Calu3 (cell line): ENCODE measurements around the gene KCTD6. TPM values are rescaled to one million over a fixed set of nuclear protein-coding genes. Genes with fewer than 3 reads are reported as not detected.

Source experiments
- BruUV-seq: library from RNA; stranded (reverse); fragments of 400-500 nt; replicated peaks from 2 replicates; lab custom pipeline; 2021; lab: Mats Ljungman, UMichigan
- CTCF ChIA-PET: fragments of 300-600 bp; sonication (Branson Sonifier 250); formaldehyde crosslinking; loops from one replicate; lab custom pipeline; 2022; ENCODE audit warnings: antibody characterized with exemption; lab: Charles Lee
- DNase-seq: peaks from one replicate; pipeline ENCODE4 v3.0.0; 2022
- H3K27ac Mint-ChIP-seq: one replicate; pipeline ENCODE4 v1.8.0; 2022; ENCODE audit warnings: mixed read lengths; ENCODE audit not compliant: unreplicated experiment
- H3K27me3 Mint-ChIP-seq: one replicate; pipeline ENCODE4 v1.8.0; 2022; ENCODE audit warnings: mixed read lengths; ENCODE audit not compliant: unreplicated experiment
- H3K36me3 Mint-ChIP-seq: one replicate; pipeline ENCODE4 v1.8.0; 2022; ENCODE audit warnings: mild to moderate bottlenecking, moderate library complexity, mixed read lengths; ENCODE audit not compliant: insufficient read depth, unreplicated experiment
- H3K4me1 Mint-ChIP-seq: one replicate; pipeline ENCODE4 v1.8.0; 2022; ENCODE audit warnings: mild to moderate bottlenecking, low read depth, mixed read lengths; ENCODE audit not compliant: unreplicated experiment
- H3K4me3 Mint-ChIP-seq: one replicate; pipeline ENCODE4 v1.8.0; 2022; ENCODE audit warnings: mild to moderate bottlenecking, low read depth, moderate library complexity, mixed read lengths; ENCODE audit not compliant: unreplicated experiment
- H3K9me3 Mint-ChIP-seq: one replicate; pipeline ENCODE4 v1.8.0; 2022; ENCODE audit warnings: low read depth, mixed read lengths; ENCODE audit not compliant: unreplicated experiment
- CTCF ChIP-seq: fragments of 200-600 bp; IDR thresholded peaks from one replicate; pipeline ENCODE4 v1.8.0; 2022; ENCODE audit warnings: antibody characterized with exemption; ENCODE audit not compliant: unreplicated experiment
- intact Hi-C: fragments of 100-400 bp; cut with micrococcal nuclease; formaldehyde crosslinking; loops from one replicate; pipeline ENCODE4 v1.10.0; 2022; ENCODE audit not compliant: unreplicated experiment
- total RNA-seq: library from RNA; stranded (reverse); gene quantifications from 2 replicates; pipeline ENCODE4 v1.2.3, GENCODE V29; 2022

Gene KCTD6
- total RNA-seq, 1 experiment from 2014 or later = 11.4 TPM

GRCh38 chr3:58536501-58537411 is 44.9 kb downstream of the KCTD6 start, which contains the start of gene ACOX2:
ACOX2 (minus strand) TSS chr3:58537190; CDS start chr3:58535106, 2,084 bp downstream.
- no peak for TF ChIP-seq CTCF
- H3K36me3 Mint-ChIP-seq = peaks cover 8% of the 10 kb centered on the region
- intact Hi-C loops = no loop called here
- CTCF ChIA-PET = no interaction called here
- no TSS peak for BruUV-seq
- peaks cover 27% of the 10 kb centered on the region for H3K4me1 Mint-ChIP-seq
- H3K27ac Mint-ChIP-seq = no peak within 1 kb of the TSS
- DNase-seq = no peak
- H3K4me3 Mint-ChIP-seq = no peak within 1 kb of the TSS
- H3K9me3 Mint-ChIP-seq = no peaks in the 10 kb centered on the region
- H3K27me3 Mint-ChIP-seq = no peaks in the 10 kb centered on the region

GRCh38 chr3:58537412-58538301 is 45.8 kb downstream of the KCTD6 start:
- Mint-ChIP-seq H3K27ac (no peak overlapping the region), H3K4me3 (no peak overlapping the region), H3K9me3 (no peaks in the 10 kb centered on the region), H3K4me1 (peaks cover 21% of the 10 kb centered on the region), H3K27me3 (no peaks in the 10 kb centered on the region), H3K36me3 (peaks cover 2% of the 10 kb centered on the region)
- no peak for DNase-seq
- intact Hi-C loops = no loop called here
- no TSS peak for BruUV-seq
- CTCF ChIA-PET = no interaction called here
- no peak for TF ChIP-seq CTCF

DNA sequence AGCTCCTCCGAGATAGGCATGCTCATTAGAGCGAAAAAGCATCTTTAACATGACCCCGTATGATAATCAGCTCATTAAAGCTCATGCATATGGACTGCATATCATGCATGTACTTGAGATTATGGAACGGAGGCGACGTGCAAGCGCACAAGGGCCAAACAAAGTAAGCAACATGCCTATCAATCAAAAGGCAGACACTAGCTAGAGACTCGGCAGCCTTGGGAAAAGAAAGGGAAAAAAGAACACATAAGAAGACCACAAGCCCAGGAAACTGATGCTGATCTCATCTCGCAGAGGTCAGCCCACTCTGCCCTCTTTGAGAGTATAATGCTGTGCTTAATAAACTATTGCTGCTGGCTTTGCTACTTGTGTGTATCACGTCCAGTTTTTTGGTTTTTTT is 47.7 kb downstream of the KCTD6 start:
- Mint-ChIP-seq H3K36me3 (no peaks in the 10 kb centered on the region), H3K4me3 (no peak overlapping the region), H3K27me3 (no peaks in the 10 kb centered on the region), H3K27ac (no peak overlapping the region), H3K9me3 (no peaks in the 10 kb centered on the region), H3K4me1 (peaks cover 15% of the 10 kb centered on the region)
- no TSS peak for BruUV-seq
- no peak for TF ChIP-seq CTCF
- no peak for DNase-seq
- CTCF ChIA-PET = no interaction called here
- intact Hi-C loops = no loop called here

GRCh38 chr3:58540176-58540858 is 48.4 kb downstream of the KCTD6 start:
- Mint-ChIP-seq H3K36me3 (no peaks in the 10 kb centered on the region), H3K27ac (no peak overlapping the region), H3K9me3 (no peaks in the 10 kb centered on the region), H3K4me1 (peaks cover 15% of the 10 kb centered on the region), H3K4me3 (no peak overlapping the region), H3K27me3 (no peaks in the 10 kb centered on the region)
- TF ChIP-seq CTCF = no peak
- CTCF ChIA-PET = interaction anchor here (0.6 kb wide), 1 partner anchor 373 kb away, joined by 3 read pairs; no protein-coding TSS in a partner anchor
- no TSS peak for BruUV-seq
- DNase-seq = no peak
- intact Hi-C loops = no loop called here
